Measurements from ENCODE around the gene HDAC10. TPM values are rescaled to one million over a fixed set of nuclear protein-coding genes. Genes with fewer than 3 reads are reported as not detected.
A peak's percentile ranks its signal among the peaks of the same experiment; 100 is the strongest.

The HDAC10 gene
- total RNA-seq, 3 donors from 2014 or later (not counting 1 experiment from before 2014, with no cell fraction given) = 112 to 131 (median 123) TPM

DNA sequence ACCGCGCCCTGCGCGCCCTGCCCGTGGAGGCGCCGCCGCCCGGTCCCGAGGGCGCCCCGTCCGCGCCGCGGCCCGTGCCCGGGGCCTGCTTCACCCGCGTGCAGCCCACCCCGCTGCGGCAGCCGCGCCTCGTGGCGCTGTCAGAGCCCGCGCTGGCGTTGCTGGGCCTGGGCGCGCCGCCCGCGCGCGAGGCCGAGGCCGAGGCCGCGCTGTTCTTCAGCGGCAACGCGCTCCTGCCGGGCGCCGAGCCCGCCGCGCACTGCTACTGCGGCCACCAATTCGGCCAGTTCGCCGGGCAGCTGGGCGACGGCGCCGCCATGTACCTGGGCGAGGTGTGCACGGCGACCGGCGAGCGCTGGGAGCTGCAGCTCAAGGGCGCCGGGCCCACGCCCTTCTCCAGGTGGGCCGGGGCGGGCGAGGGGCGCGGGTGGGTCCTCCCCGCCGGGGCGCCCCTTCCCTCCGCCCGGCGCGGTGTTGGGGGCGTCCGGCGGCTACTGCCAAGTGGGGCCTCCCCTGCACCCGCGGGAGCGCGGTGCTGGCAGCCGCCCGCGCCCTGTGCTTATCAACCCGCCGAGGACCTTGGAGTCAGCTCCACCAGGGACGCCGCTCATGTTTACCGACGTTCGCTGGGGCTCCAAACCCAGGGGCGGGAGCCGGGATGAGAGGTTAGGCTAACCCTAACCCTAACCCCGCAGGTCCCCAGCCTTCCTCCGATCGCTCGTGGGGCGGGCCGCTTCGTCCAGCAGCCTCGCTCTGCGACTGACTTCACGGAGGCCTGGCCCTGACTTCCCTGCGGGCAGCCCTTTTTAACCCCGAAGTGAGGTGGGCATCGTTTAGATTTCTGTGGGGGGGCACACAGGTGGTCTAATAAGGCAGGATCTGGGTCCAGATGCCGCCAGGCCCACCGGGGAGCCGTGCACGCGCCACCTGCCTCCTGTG lies 49.6 kb downstream of the HDAC10 start:
- intact Hi-C loops (cut with micrococcal nuclease) = no loop called here
- peaks cover 24 to 30% of the 10 kb centered on the region in 2 donors for H3K4me1 Mint-ChIP-seq
- no peaks in the 10 kb centered on the region for H3K27me3 Mint-ChIP-seq (ENCODE audit: low read depth in 2 of 2)
- peak; percentile 23 to 38 (median 35) for ATAC-seq
- TF ChIP-seq, protein P1, sequence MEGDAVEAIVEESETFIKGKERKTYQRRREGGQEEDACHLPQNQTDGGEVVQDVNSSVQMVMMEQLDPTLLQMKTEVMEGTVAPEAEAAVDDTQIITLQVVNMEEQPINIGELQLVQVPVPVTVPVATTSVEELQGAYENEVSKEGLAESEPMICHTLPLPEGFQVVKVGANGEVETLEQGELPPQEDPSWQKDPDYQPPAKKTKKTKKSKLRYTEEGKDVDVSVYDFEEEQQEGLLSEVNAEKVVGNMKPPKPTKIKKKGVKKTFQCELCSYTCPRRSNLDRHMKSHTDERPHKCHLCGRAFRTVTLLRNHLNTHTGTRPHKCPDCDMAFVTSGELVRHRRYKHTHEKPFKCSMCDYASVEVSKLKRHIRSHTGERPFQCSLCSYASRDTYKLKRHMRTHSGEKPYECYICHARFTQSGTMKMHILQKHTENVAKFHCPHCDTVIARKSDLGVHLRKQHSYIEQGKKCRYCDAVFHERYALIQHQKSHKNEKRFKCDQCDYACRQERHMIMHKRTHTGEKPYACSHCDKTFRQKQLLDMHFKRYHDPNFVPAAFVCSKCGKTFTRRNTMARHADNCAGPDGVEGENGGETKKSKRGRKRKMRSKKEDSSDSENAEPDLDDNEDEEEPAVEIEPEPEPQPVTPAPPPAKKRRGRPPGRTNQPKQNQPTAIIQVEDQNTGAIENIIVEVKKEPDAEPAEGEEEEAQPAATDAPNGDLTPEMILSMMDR (IDR thresholded peaks at IDR 0.05) = no peak
- H3K27me3 ChIP-seq (ENCODE audit: control insufficient read depth, insufficient read depth, low read length) = no peaks in the 10 kb centered on the region
- H3K27ac Mint-ChIP-seq = no peak overlapping the region
- H3K4me3 ChIP-seq (ENCODE audit: low read length) = peak overlapping the region; percentile 19
- H3K9me3 ChIP-seq (ENCODE audit: control insufficient read depth, insufficient read depth, low read length) = no peaks in the 10 kb centered on the region
- no peak overlapping the region for H3K27ac ChIP-seq (ENCODE audit: low read length)
- no peaks in the 10 kb centered on the region for H3K9me3 Mint-ChIP-seq
- WGBS (ENCODE audit: insufficient coverage) = 3% methylated on average over 115 of the region's 115 CpGs
- H3K4me3 Mint-ChIP-seq = peak overlapping the region; percentile 87
- peaks cover 18% of the 10 kb centered on the region for H3K36me3 ChIP-seq (ENCODE audit: control insufficient read depth, insufficient read depth, low read length)
- DNase-seq = no peak
- peaks cover 24% of the 10 kb centered on the region for H3K4me1 ChIP-seq (ENCODE audit: control insufficient read depth, insufficient read depth, low read length)
- H3K36me3 Mint-ChIP-seq = no peaks in the 10 kb centered on the region

DNA sequence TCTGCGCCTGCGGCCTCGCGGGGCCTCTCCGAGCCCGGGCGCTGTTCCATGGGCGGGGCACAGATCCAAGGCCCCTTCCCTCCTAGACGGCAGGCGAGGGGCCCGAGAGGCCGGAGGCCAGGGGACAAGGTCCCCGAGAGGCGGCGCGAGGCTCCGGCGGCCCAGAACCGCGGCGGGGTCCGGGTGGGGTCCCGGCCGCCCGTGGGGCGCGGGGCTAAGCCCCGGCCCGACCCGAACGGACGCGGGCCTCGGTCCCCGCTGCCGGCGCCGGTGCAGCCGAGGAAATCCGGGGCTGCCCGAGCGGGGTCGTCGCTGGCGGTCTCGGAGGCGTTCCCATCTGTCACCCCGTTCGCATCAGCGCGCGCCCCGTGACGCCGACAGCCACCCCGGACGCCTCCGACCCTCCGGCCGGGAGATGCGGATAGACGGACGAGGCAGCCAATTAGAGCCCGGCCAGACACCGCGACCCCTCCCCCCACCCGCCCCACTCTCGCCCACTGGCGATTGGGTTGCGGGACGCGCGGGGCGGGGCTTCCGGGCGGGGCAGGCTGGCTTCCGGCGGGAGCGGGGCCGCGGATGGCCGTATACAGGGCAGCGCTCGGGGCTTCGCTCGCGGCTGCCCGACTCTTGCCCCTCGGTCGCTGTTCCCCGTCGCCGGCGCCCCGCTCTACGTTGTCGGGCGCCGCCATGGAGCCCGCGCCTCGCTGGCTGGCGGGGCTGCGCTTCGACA lies 50.4 kb downstream of the HDAC10 start, which contains the start of gene SELENOO:
Gene SELENOO, plus strand, starts transcription at position 551 of the 730 bp plus-strand sequence. Its CDS starts 26 bp downstream, at position 577.
- Mint-ChIP-seq H3K9me3 (no peaks in the 10 kb centered on the region), H3K27ac (peak within 1 kb of the TSS; percentile 46 to 65), H3K36me3 (no peaks in the 10 kb centered on the region), H3K4me1 (peaks cover 24 to 30% of the 10 kb centered on the region in 2 donors), H3K4me3 (peak within 1 kb of the TSS; percentile 87), H3K27me3 (ENCODE audit: low read depth in 2 of 2) (no peaks in the 10 kb centered on the region)
- TF ChIP-seq, protein P1 (IDR thresholded peaks at IDR 0.05) = no peak
- H3K36me3 ChIP-seq (ENCODE audit: control insufficient read depth, insufficient read depth, low read length) = peaks cover 20% of the 10 kb centered on the region
- H3K27ac ChIP-seq (ENCODE audit: low read length) = peak within 1 kb of the TSS; percentile 59
- ATAC-seq (peak; percentile 91 to 95 (median 93)), DNase-seq (peak; percentile 91 to 94)
- WGBS (ENCODE audit: insufficient coverage) = under 1% methylated on average over 105 of the region's 105 CpGs
- H3K9me3 ChIP-seq (ENCODE audit: control insufficient read depth, insufficient read depth, low read length) = no peaks in the 10 kb centered on the region
- H3K27me3 ChIP-seq (ENCODE audit: control insufficient read depth, insufficient read depth, low read length) = no peaks in the 10 kb centered on the region
- intact Hi-C loops (cut with micrococcal nuclease) = loop anchor here (1.0 kb wide), 1 partner anchor 10 kb away; no protein-coding TSS in a partner anchor
- H3K4me1 ChIP-seq (ENCODE audit: control insufficient read depth, insufficient read depth, low read length) = peaks cover 24% of the 10 kb centered on the region
- peak within 1 kb of the TSS; percentile 44 for H3K4me3 ChIP-seq (ENCODE audit: low read length)

DNA sequence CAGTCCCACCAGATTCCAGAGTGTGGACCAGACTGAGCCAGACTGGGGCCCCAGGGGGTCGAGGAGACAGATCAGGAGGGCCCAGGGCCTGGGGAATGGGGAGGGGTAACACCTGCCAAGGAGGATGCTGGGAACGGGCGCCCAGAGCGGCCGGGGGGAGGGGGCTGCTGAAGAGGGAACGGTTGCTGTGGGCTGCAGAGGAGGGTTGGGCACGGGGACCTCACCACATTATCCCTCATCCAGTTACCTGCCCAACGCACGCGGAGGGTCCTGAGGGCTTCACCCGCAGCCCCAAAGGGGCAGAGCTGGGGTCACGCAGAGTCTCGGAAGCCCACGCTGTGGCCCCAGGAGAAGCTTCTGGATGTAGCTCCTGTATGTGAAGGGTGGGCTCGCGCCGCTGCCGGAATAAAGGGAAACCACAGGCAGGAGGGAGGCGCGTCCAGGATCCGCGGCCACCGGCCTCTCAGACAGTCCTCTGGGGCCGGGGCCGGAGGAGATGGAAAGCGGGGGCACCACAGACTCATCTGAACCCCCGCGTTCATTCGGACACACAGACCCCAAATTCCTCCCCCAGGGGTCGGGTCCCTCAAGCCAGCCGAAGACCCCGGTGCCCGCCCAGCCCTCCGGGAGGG lies 51.1 kb downstream of the HDAC10 start:
- no peak for ATAC-seq
- peak in 1 of 2 donors; percentile 37 for DNase-seq
- Mint-ChIP-seq H3K27me3 (ENCODE audit: low read depth in 2 of 2) (no peaks in the 10 kb centered on the region), H3K4me3 (peak overlapping the region; percentile 71), H3K27ac (peak overlapping the region; percentile 46 to 65), H3K9me3 (no peaks in the 10 kb centered on the region), H3K36me3 (no peaks in the 10 kb centered on the region), H3K4me1 (peaks cover 19 to 27% of the 10 kb centered on the region in 2 donors)
- Histone ChIP-seq H3K27me3 (ENCODE audit: control insufficient read depth, insufficient read depth, low read length) (no peaks in the 10 kb centered on the region), H3K27ac (ENCODE audit: low read length) (peak overlapping the region; percentile 59), H3K4me1 (ENCODE audit: control insufficient read depth, insufficient read depth, low read length) (peaks cover 25% of the 10 kb centered on the region), H3K36me3 (ENCODE audit: control insufficient read depth, insufficient read depth, low read length) (peaks cover 24% of the 10 kb centered on the region), H3K4me3 (ENCODE audit: low read length) (peak overlapping the region; percentile 44), H3K9me3 (ENCODE audit: control insufficient read depth, insufficient read depth, low read length) (no peaks in the 10 kb centered on the region)
- WGBS (ENCODE audit: insufficient coverage) = 8% methylated on average over 34 of the region's 34 CpGs
- intact Hi-C loops (cut with micrococcal nuclease) = loop anchor here (1.0 kb wide), 1 partner anchor 10 kb away; no protein-coding TSS in a partner anchor
- TF ChIP-seq, protein P1 (IDR thresholded peaks at IDR 0.05) = no peak

Measured in natural killer cell (primary cell).